ENCODE results near the gene EIF4E1B.

The EIF4E1B gene

GRCh38 chr5:176694146-176694545 is 63.7 kb downstream of the EIF4E1B start:
- no peak for DNase-seq

GRCh38 chr5:176694631-176695030 is 64.2 kb downstream of the EIF4E1B start:
- no peak for DNase-seq

DNA sequence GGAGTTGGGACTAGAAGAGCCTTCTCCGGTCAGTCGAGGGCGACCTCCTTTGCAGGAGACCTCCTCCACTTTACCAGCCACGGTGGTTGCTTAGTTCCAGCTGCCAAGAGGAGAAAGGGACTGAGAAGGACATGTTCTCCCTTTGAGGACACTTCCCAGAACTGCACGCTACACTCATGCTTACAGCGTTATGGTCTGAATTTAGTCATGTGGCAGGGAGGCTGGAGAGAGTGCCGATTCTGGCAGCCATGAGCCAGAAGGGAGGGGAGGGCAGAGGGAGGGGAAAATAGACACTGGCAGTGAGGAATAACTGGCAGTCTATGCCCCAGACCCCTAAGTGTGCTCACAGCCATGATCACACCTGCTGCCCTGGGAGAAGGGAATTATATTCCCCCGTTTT is 64.6 kb downstream of the EIF4E1B start:
- no peak for DNase-seq

All from fibroblast of skin of right biceps (primary cell).